WTC11 (cell line): Measurements from ENCODE around the gene HLA-DPA1. TPM values are rescaled to one million over a fixed set of nuclear protein-coding genes. Genes with fewer than 3 reads are reported as not detected.

Experiments
- ATAC-seq: fragments of 200-7000 bp; cut with Tn5 transposase; 2 replicates; pipeline ENCODE4 v1.10.0; 2021; ENCODE audit warnings: mild to moderate bottlenecking, moderate library complexity
- CTCF ChIA-PET: fragments of 300-600 bp; sonication (Branson Sonifier 250); formaldehyde crosslinking; loops from one replicate; lab custom pipeline; 2021; ENCODE audit warnings: antibody characterized with exemption; lab: Charles Lee
- POLR2A ChIA-PET: fragments of 350-600 bp; sonication (Branson Sonifier 250); formaldehyde crosslinking; loops from one replicate; lab custom pipeline; 2021; ENCODE audit warnings: antibody characterized with exemption; lab: Charles Lee
- DNase-seq: peaks from one replicate; pipeline ENCODE4 v3.0.0; 2021; ENCODE audit warnings: low spot score
- H3K27ac Mint-ChIP-seq: 2 replicates; pipeline ENCODE4 v1.8.0; 2021; ENCODE audit warnings: mixed read lengths
- H3K27me3 Mint-ChIP-seq: 2 replicates; pipeline ENCODE4 v1.8.0; 2021; ENCODE audit warnings: low read depth, mild to moderate bottlenecking, moderate library complexity, mixed read lengths
- H3K36me3 Mint-ChIP-seq: 2 replicates; pipeline ENCODE4 v1.8.0; 2021; ENCODE audit warnings: mixed read lengths
- H3K4me1 Mint-ChIP-seq: 2 replicates; pipeline ENCODE4 v1.8.0; 2022; ENCODE audit warnings: mixed read lengths
- H3K4me3 Mint-ChIP-seq: 2 replicates; pipeline ENCODE4 v1.8.0; 2021; ENCODE audit warnings: mild to moderate bottlenecking, moderate library complexity, mixed read lengths
- H3K9me3 Mint-ChIP-seq: 2 replicates; pipeline ENCODE4 v1.8.0; 2021; ENCODE audit warnings: mixed read lengths
- CREB1 ChIP-seq: sonication (generic); formaldehyde crosslinking; IDR thresholded peaks from 2 replicates; pipeline ENCODE4 v1.8.0; 2023; ENCODE audit warnings: mild to moderate bottlenecking, missing genetic modification reagents
- CREM ChIP-seq: sonication (generic); formaldehyde crosslinking; IDR thresholded peaks from 2 replicates; pipeline ENCODE4 v1.8.1; 2022; ENCODE audit warnings: mild to moderate bottlenecking, missing genetic modification reagents, moderate library complexity
- JAZF1 ChIP-seq: fragments of 250-450 bp; sonication (Bioruptor Pico); IDR thresholded peaks from 2 replicates; pipeline ENCODE4 v1.9.0; 2021; ENCODE audit warnings: moderate library complexity, mild to moderate bottlenecking, inconsistent platforms
- JUN ChIP-seq: sonication (generic); formaldehyde crosslinking; IDR thresholded peaks from 2 replicates; pipeline ENCODE4 v1.8.0; 2023; ENCODE audit warnings: mild to moderate bottlenecking, missing genetic modification reagents
- MXD4 ChIP-seq: fragments of 250-450 bp; sonication (Bioruptor Pico); IDR thresholded peaks from 2 replicates; pipeline ENCODE4 v1.8.0; 2021; ENCODE audit warnings: mild to moderate bottlenecking, moderate library complexity, borderline replicate concordance
- NFE2L1 ChIP-seq: sonication (generic); formaldehyde crosslinking; IDR thresholded peaks from 2 replicates; pipeline ENCODE4 v1.8.1; 2023; ENCODE audit warnings: missing genetic modification reagents
- NFYB ChIP-seq: sonication (generic); formaldehyde crosslinking; conservative IDR thresholded peaks from 2 replicates; pipeline ENCODE4 v1.8.0; 2022; ENCODE audit warnings: low read depth, missing genetic modification reagents
- ZNF138 ChIP-seq: sonication (generic); formaldehyde crosslinking; conservative IDR thresholded peaks from 2 replicates; pipeline ENCODE4 v1.8.1; 2022; ENCODE audit warnings: mild to moderate bottlenecking, moderate library complexity, missing genetic modification reagents
- ZNF219 ChIP-seq: sonication (generic); formaldehyde crosslinking; IDR thresholded peaks from 2 replicates; pipeline ENCODE4 v1.8.0; 2023; ENCODE audit warnings: missing genetic modification reagents, mild to moderate bottlenecking, borderline replicate concordance
- ZNF317 ChIP-seq: sonication (generic); formaldehyde crosslinking; IDR thresholded peaks from 2 replicates; pipeline ENCODE4 v1.8.1; 2023; ENCODE audit warnings: low read depth, mild to moderate bottlenecking, moderate library complexity, missing genetic modification reagents, borderline replicate concordance
- ZNF423 ChIP-seq: fragments of 250-450 bp; sonication (Bioruptor Pico); IDR thresholded peaks from 2 replicates; pipeline ENCODE4 v2.1.2; 2022; ENCODE audit warnings: mild to moderate bottlenecking, moderate library complexity
- total RNA-seq: library from RNA; stranded (reverse); gene quantifications from 3 replicates; pipeline ENCODE4 v1.2.3, GENCODE V29; 2021
- TF ChIP-seq, protein P1 (sequence below): fragments of 250-450 bp; sonication (Bioruptor Pico); IDR thresholded peaks from 2 replicates; pipeline ENCODE4 v1.9.0; 2021; ENCODE audit warnings: mild to moderate bottlenecking, borderline replicate concordance
- TF ChIP-seq, protein P2 (sequence below): sonication (generic); formaldehyde crosslinking; IDR thresholded peaks from 2 replicates; pipeline ENCODE4 v1.8.0; 2022; ENCODE audit warnings: mild to moderate bottlenecking, missing genetic modification reagents
- TF ChIP-seq, protein P3 (sequence below): sonication (generic); formaldehyde crosslinking; IDR thresholded peaks from 2 replicates; pipeline ENCODE4 v1.8.1; 2022; ENCODE audit warnings: low read depth, missing genetic modification reagents, borderline replicate concordance
- TF ChIP-seq, protein P4 (sequence below): fragments of 250-450 bp; sonication (Bioruptor Pico); IDR thresholded peaks from 2 replicates; pipeline ENCODE4 v1.9.0; 2021; ENCODE audit warnings: moderate library complexity, mild to moderate bottlenecking, inconsistent platforms, borderline replicate concordance
- TF ChIP-seq, protein P5 (sequence below): sonication (generic); formaldehyde crosslinking; IDR thresholded peaks from 2 replicates; pipeline ENCODE4 v1.8.1; 2022; ENCODE audit warnings: low read depth, mild to moderate bottlenecking, moderate library complexity, missing genetic modification reagents, borderline replicate concordance
- TF ChIP-seq, protein P6 (sequence below): fragments of 250-450 bp; sonication (Bioruptor Pico); IDR thresholded peaks from 2 replicates; pipeline ENCODE4 v1.9.0; 2021; ENCODE audit warnings: mild to moderate bottlenecking
- TF ChIP-seq, protein P7 (sequence below): sonication (generic); formaldehyde crosslinking; conservative IDR thresholded peaks from 2 replicates; pipeline ENCODE4 v1.8.1; 2023; ENCODE audit warnings: mild to moderate bottlenecking, low read depth, missing genetic modification reagents, moderate library complexity

HLA-DPA1 gene
- total RNA-seq, 1 experiment from 2014 or later: 4.9 TPM

DNA sequence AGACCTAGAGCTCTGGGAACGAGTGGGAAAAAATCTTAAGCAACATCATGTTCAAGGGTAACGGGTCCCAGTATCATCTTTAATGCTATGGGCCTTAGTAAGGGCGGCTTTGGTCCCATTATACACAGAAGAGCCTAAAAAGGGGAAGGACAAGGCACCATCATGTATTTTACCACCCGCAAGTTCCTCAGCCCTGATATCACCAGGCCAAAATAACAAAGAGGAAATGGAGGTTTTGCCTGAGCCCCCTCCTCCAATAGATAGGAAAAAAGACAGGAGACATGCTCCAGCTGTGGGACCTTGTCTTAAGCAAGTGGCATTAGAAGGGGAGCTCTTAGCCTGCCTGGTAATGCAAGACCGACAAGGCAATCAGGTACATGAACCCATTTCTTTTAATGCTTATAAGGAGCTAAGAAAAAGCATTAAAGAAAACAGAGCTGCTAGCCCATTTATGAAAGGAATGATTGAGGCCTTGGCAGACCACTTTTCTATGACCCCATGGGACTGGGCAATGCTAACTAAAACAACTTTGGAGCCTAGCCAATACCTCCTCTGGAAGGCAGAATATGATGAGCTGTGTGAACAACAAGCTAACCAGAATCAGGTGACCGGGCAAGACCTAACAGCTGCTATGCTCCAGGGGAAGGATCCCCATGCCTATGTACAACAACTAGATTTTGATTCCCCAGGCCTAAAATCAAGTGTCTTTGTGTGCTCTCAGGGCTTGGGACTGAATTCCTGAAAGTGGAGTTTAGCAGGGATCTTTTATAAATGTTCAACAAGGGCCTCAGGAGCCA, 23.2 kb downstream of the HLA-DPA1 start:
- DNase-seq (no peak), ATAC-seq (no peak)
- TF ChIP-seq CREB1 (CRISPR knock-in tag) (no peak), ZNF317 (CRISPR knock-in tag) (no peak), NFYB (CRISPR knock-in tag) (no peak), ZNF423 (CRISPR knock-in tag) (no peak), ZNF219 (CRISPR knock-in tag) (no peak), JUN (CRISPR knock-in tag) (no peak), CREM (CRISPR knock-in tag) (no peak), NFE2L1 (CRISPR knock-in tag) (no peak), MXD4 (CRISPR knock-in tag) (no peak), JAZF1 (CRISPR knock-in tag) (no peak), ZNF138 (CRISPR knock-in tag) (no peak)
- TF ChIP-seq, protein P1, sequence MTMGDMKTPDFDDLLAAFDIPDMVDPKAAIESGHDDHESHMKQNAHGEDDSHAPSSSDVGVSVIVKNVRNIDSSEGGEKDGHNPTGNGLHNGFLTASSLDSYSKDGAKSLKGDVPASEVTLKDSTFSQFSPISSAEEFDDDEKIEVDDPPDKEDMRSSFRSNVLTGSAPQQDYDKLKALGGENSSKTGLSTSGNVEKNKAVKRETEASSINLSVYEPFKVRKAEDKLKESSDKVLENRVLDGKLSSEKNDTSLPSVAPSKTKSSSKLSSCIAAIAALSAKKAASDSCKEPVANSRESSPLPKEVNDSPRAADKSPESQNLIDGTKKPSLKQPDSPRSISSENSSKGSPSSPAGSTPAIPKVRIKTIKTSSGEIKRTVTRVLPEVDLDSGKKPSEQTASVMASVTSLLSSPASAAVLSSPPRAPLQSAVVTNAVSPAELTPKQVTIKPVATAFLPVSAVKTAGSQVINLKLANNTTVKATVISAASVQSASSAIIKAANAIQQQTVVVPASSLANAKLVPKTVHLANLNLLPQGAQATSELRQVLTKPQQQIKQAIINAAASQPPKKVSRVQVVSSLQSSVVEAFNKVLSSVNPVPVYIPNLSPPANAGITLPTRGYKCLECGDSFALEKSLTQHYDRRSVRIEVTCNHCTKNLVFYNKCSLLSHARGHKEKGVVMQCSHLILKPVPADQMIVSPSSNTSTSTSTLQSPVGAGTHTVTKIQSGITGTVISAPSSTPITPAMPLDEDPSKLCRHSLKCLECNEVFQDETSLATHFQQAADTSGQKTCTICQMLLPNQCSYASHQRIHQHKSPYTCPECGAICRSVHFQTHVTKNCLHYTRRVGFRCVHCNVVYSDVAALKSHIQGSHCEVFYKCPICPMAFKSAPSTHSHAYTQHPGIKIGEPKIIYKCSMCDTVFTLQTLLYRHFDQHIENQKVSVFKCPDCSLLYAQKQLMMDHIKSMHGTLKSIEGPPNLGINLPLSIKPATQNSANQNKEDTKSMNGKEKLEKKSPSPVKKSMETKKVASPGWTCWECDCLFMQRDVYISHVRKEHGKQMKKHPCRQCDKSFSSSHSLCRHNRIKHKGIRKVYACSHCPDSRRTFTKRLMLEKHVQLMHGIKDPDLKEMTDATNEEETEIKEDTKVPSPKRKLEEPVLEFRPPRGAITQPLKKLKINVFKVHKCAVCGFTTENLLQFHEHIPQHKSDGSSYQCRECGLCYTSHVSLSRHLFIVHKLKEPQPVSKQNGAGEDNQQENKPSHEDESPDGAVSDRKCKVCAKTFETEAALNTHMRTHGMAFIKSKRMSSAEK: no peak
- TF ChIP-seq, protein P2, sequence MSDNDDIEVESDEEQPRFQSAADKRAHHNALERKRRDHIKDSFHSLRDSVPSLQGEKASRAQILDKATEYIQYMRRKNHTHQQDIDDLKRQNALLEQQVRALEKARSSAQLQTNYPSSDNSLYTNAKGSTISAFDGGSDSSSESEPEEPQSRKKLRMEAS: no peak
- TF ChIP-seq, protein P3, sequence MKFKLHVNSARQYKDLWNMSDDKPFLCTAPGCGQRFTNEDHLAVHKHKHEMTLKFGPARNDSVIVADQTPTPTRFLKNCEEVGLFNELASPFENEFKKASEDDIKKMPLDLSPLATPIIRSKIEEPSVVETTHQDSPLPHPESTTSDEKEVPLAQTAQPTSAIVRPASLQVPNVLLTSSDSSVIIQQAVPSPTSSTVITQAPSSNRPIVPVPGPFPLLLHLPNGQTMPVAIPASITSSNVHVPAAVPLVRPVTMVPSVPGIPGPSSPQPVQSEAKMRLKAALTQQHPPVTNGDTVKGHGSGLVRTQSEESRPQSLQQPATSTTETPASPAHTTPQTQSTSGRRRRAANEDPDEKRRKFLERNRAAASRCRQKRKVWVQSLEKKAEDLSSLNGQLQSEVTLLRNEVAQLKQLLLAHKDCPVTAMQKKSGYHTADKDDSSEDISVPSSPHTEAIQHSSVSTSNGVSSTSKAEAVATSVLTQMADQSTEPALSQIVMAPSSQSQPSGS (CRISPR knock-in tag): no peak
- TF ChIP-seq, protein P4, sequence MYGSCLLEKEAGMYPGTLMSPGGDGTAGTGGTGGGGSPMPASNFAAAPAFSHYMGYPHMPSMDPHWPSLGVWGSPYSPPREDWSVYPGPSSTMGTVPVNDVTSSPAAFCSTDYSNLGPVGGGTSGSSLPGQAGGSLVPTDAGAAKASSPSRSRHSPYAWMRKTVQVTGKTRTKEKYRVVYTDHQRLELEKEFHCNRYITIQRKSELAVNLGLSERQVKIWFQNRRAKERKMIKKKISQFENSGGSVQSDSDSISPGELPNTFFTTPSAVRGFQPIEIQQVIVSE (CRISPR knock-in tag): no peak
- TF ChIP-seq, protein P5, sequence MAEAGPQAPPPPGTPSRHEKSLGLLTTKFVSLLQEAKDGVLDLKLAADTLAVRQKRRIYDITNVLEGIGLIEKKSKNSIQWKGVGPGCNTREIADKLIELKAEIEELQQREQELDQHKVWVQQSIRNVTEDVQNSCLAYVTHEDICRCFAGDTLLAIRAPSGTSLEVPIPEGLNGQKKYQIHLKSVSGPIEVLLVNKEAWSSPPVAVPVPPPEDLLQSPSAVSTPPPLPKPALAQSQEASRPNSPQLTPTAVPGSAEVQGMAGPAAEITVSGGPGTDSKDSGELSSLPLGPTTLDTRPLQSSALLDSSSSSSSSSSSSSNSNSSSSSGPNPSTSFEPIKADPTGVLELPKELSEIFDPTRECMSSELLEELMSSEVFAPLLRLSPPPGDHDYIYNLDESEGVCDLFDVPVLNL (CRISPR knock-in tag): no peak
- TF ChIP-seq, protein P6, sequence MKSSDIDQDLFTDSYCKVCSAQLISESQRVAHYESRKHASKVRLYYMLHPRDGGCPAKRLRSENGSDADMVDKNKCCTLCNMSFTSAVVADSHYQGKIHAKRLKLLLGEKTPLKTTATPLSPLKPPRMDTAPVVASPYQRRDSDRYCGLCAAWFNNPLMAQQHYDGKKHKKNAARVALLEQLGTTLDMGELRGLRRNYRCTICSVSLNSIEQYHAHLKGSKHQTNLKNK: no peak
- TF ChIP-seq, protein P7, sequence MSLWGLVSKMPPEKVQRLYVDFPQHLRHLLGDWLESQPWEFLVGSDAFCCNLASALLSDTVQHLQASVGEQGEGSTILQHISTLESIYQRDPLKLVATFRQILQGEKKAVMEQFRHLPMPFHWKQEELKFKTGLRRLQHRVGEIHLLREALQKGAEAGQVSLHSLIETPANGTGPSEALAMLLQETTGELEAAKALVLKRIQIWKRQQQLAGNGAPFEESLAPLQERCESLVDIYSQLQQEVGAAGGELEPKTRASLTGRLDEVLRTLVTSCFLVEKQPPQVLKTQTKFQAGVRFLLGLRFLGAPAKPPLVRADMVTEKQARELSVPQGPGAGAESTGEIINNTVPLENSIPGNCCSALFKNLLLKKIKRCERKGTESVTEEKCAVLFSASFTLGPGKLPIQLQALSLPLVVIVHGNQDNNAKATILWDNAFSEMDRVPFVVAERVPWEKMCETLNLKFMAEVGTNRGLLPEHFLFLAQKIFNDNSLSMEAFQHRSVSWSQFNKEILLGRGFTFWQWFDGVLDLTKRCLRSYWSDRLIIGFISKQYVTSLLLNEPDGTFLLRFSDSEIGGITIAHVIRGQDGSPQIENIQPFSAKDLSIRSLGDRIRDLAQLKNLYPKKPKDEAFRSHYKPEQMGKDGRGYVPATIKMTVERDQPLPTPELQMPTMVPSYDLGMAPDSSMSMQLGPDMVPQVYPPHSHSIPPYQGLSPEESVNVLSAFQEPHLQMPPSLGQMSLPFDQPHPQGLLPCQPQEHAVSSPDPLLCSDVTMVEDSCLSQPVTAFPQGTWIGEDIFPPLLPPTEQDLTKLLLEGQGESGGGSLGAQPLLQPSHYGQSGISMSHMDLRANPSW (CRISPR knock-in tag): no peak
- Mint-ChIP-seq H3K36me3 (peaks cover 19% of the 10 kb centered on the region), H3K4me1 (peaks cover 46% of the 10 kb centered on the region), H3K9me3 (peaks cover 32% of the 10 kb centered on the region), H3K4me3 (no peak overlapping the region), H3K27ac (no peak overlapping the region), H3K27me3 (no peaks in the 10 kb centered on the region; the same call in 1 of the 2 replicates)
- CTCF ChIA-PET: interaction anchor here (0.5 to 2.1 kb wide), 24 partner anchors 12 to 1315 kb away, joined by 3 to 17 read pairs (median 4); partner anchors contain the start of genes HLA-DPA1 and HLA-DPB1
- POLR2A ChIA-PET: interaction anchor here (1.0 kb wide), 1 partner anchor 78 kb away, joined by 3 read pairs; no protein-coding TSS in a partner anchor
